Measurements from ENCODE around the gene ARHGEF4.
"Not testable (repeated sequence)": the region's sequence is repeated elsewhere in the genome, so short reads cannot be mapped to it uniquely, and the experiment has no call there.

Gene ARHGEF4

GRCh38 chr2:130892793-130893785 is 56.4 kb downstream of the ARHGEF4 start:
- no peak for DNase-seq

GRCh38 chr2:130894326-130894942 is 57.7 kb downstream of the ARHGEF4 start:
- no peak for DNase-seq

- DNase-seq = no peak
Observed at GRCh38 chr2:130896813-130897212, 60.1 kb downstream of the ARHGEF4 start.

GRCh38 chr2:130898553-130898952 is 61.8 kb downstream of the ARHGEF4 start:
- DNase-seq = no peak

GRCh38 chr2:130899306-130899705 is 62.6 kb downstream of the ARHGEF4 start:
- DNase-seq = no peak

GRCh38 chr2:130901061-130901460 is 64.3 kb downstream of the ARHGEF4 start:
- no peak for DNase-seq

GRCh38 chr2:130901626-130902025 is 64.9 kb downstream of the ARHGEF4 start:
- DNase-seq = not testable (repeated sequence)

- no peak for DNase-seq
Observed at GRCh38 chr2:130908832-130909231, 72.1 kb downstream of the ARHGEF4 start.

- DNase-seq = no peak
Observed at GRCh38 chr2:130910931-130911330, 74.2 kb downstream of the ARHGEF4 start.

GRCh38 chr2:130911482-130911881 is 74.8 kb downstream of the ARHGEF4 start:
- DNase-seq = no peak

- no peak for DNase-seq
Observed at GRCh38 chr2:130911996-130912395, 75.3 kb downstream of the ARHGEF4 start.

GRCh38 chr2:130912471-130912870 is 75.8 kb downstream of the ARHGEF4 start:
- DNase-seq = no peak

- DNase-seq = no peak
Observed at GRCh38 chr2:130913891-130914290, 77.2 kb downstream of the ARHGEF4 start.

- DNase-seq = no peak
Observed at GRCh38 chr2:130915149-130915548, 78.4 kb downstream of the ARHGEF4 start.

GRCh38 chr2:130915595-130916437 is 79.1 kb downstream of the ARHGEF4 start:
- no peak for DNase-seq

- no peak for DNase-seq
Observed at GRCh38 chr2:130916438-130916705, 79.7 kb downstream of the ARHGEF4 start.

- no peak for DNase-seq
Observed at GRCh38 chr2:130917006-130917688, 80.4 kb downstream of the ARHGEF4 start.

GRCh38 chr2:130918393-130918792 is 81.7 kb downstream of the ARHGEF4 start:
- DNase-seq = no peak

GRCh38 chr2:130920415-130921163 is 83.9 kb downstream of the ARHGEF4 start:
- DNase-seq = peak; percentile 12 to 63

GRCh38 chr2:130921164-130921476 is 84.4 kb downstream of the ARHGEF4 start:
- DNase-seq = no peak

- no peak for DNase-seq
Observed at GRCh38 chr2:130922417-130922816, 85.7 kb downstream of the ARHGEF4 start.

GRCh38 chr2:130928385-130928784 is 91.7 kb downstream of the ARHGEF4 start:
- DNase-seq = no peak

All from SW 1271 (cell line).